Astrocyte (in vitro differentiated cells and primary cell): ENCODE measurements around the gene SACS. TPM values are rescaled to one million over a fixed set of nuclear protein-coding genes. Genes with fewer than 3 reads are reported as not detected.
A peak's percentile ranks its signal among the peaks of the same experiment; 100 is the strongest.
"Not testable (repeated sequence)": the region's sequence is repeated elsewhere in the genome, so short reads cannot be mapped to it uniquely, and the experiment has no call there.

ENCODE experiments used
- DNase-seq: peaks from one replicate; pipeline ENCODE4 v3.0.0-alpha.2; 2010; ENCODE audit warnings: low read depth
- FAIRE-seq: peaks from 2 replicates; lab custom pipeline; 2011; peaks lifted over from hg19 to GRCh38; lab: Jason Lieb, UNC
- H2AFZ ChIP-seq: 2 replicates; pipeline ENCODE4 v1.6.0; 2012; ENCODE audit warnings: low read depth, low read length, inconsistent platforms
- H3K27ac ChIP-seq: 2 replicates; pipeline ENCODE4 v1.5.1; 2011; ENCODE audit warnings: low read depth, low read length, inconsistent platforms
- H3K27me3 ChIP-seq: 2 replicates; pipeline ENCODE4 v1.6.0; 2011; ENCODE audit warnings: low read length, inconsistent platforms; ENCODE audit not compliant: insufficient read depth
- H3K36me3 ChIP-seq: 2 replicates; pipeline ENCODE4 v1.5.1; 2011; ENCODE audit warnings: low read length, inconsistent platforms; ENCODE audit not compliant: insufficient read depth
- H3K4me1 ChIP-seq: 2 replicates; pipeline ENCODE4 v1.5.1; 2011; ENCODE audit warnings: low read length, inconsistent platforms; ENCODE audit not compliant: insufficient read depth
- H3K4me2 ChIP-seq: 2 replicates; pipeline ENCODE4 v1.6.0; 2012; ENCODE audit warnings: low read length, inconsistent platforms
- H3K4me3 ChIP-seq: 2 replicates; pipeline ENCODE4 v1.5.1; 2011; ENCODE audit warnings: low read depth, mild to moderate bottlenecking, low read length, inconsistent platforms; ENCODE audit not compliant: insufficient read depth
- H3K79me2 ChIP-seq: 2 replicates; pipeline ENCODE4 v1.6.0; 2012; ENCODE audit warnings: mild to moderate bottlenecking, low read length, inconsistent platforms; ENCODE audit not compliant: insufficient read depth
- H3K9ac ChIP-seq: 2 replicates; pipeline ENCODE4 v1.6.0; 2012; ENCODE audit warnings: mild to moderate bottlenecking, low read length, inconsistent platforms
- H3K9me3 ChIP-seq: 2 replicates; pipeline ENCODE4 v1.5.1; 2012; ENCODE audit warnings: low read depth, mild to moderate bottlenecking, low read length, inconsistent platforms; ENCODE audit not compliant: insufficient read depth
- H4K20me1 ChIP-seq: 2 replicates; pipeline ENCODE4 v1.6.0; 2012; ENCODE audit warnings: low read length, inconsistent platforms; ENCODE audit not compliant: insufficient read depth
- H3K27ac Mint-ChIP-seq: one replicate; pipeline ENCODE4 v1.8.0; 2021; ENCODE audit warnings: mild to moderate bottlenecking, mixed read lengths; ENCODE audit not compliant: unreplicated experiment
- H3K27me3 Mint-ChIP-seq: one replicate; pipeline ENCODE4 v1.8.0; 2021; ENCODE audit warnings: low read depth, mixed read lengths; ENCODE audit not compliant: unreplicated experiment
- H3K36me3 Mint-ChIP-seq: one replicate; pipeline ENCODE4 v1.8.0; 2021; ENCODE audit warnings: low read depth, mixed read lengths; ENCODE audit not compliant: unreplicated experiment
- H3K4me1 Mint-ChIP-seq: one replicate; pipeline ENCODE4 v1.8.0; 2021; ENCODE audit warnings: low read depth, mixed read lengths; ENCODE audit not compliant: unreplicated experiment
- H3K4me3 Mint-ChIP-seq: one replicate; pipeline ENCODE4 v1.8.0; 2021; ENCODE audit warnings: mild to moderate bottlenecking, moderate library complexity, mixed read lengths; ENCODE audit not compliant: unreplicated experiment
- H3K9me3 Mint-ChIP-seq: one replicate; pipeline ENCODE4 v1.8.0; 2021; ENCODE audit warnings: mild to moderate bottlenecking, mixed read lengths; ENCODE audit not compliant: unreplicated experiment
- CTCF ChIP-seq: IDR thresholded peaks from 2 replicates; pipeline ENCODE4 v1.5.1; 2011; ENCODE audit warnings: low read depth, mild to moderate bottlenecking, inconsistent platforms, low read length, moderate library complexity; ENCODE audit not compliant: insufficient read depth
- EZH2 ChIP-seq: IDR thresholded peaks from 2 replicates; pipeline ENCODE4 v1.6.1; 2012; ENCODE audit warnings: mild to moderate bottlenecking, low read length, inconsistent platforms; ENCODE audit not compliant: insufficient read depth
- total RNA-seq: library from RNA; stranded (reverse); gene quantifications from 2 replicates; pipeline ENCODE4 v1.2.1, GENCODE V29; 2021

The SACS gene
- total RNA-seq, 1 donor from 2014 or later: 79.4 TPM

GRCh38 chr13:23411220-23411619, 22.3 kb downstream of the SACS start:
- DNase-seq: peak; percentile 61
- Histone ChIP-seq H3K27ac (no peak overlapping the region), H2AFZ (no peak overlapping the region), H3K79me2 (peaks cover 87% of the 10 kb centered on the region), H3K4me1 (no peaks in the 10 kb centered on the region), H3K9ac (no peak overlapping the region), H4K20me1 (no peaks in the 10 kb centered on the region), H3K9me3 (no peaks in the 10 kb centered on the region), H3K4me2 (peak overlapping the region; percentile 4), H3K36me3 (no peaks in the 10 kb centered on the region), H3K27me3 (no peaks in the 10 kb centered on the region), H3K4me3 (no peak overlapping the region)
- Mint-ChIP-seq H3K4me3 (no peak overlapping the region), H3K36me3 (peaks cover 7% of the 10 kb centered on the region), H3K27ac (no peak overlapping the region), H3K9me3 (no peaks in the 10 kb centered on the region), H3K4me1 (no peaks in the 10 kb centered on the region), H3K27me3 (no peaks in the 10 kb centered on the region)
- TF ChIP-seq EZH2 (no peak), CTCF (no peak)
- FAIRE-seq: no peak

GRCh38 chr13:23408026-23408425, 25.5 kb downstream of the SACS start:
- Histone ChIP-seq H3K79me2 (peaks cover 84% of the 10 kb centered on the region), H3K36me3 (no peaks in the 10 kb centered on the region), H4K20me1 (no peaks in the 10 kb centered on the region), H3K27ac (no peak overlapping the region), H3K9me3 (no peaks in the 10 kb centered on the region), H3K4me2 (no peak overlapping the region), H3K4me3 (no peak overlapping the region), H3K27me3 (no peaks in the 10 kb centered on the region), H3K4me1 (no peaks in the 10 kb centered on the region), H2AFZ (no peak overlapping the region), H3K9ac (no peak overlapping the region)
- no peak overlapping the region for H3K4me3 Mint-ChIP-seq
- DNase-seq: no peak
- H3K27me3 Mint-ChIP-seq: no peaks in the 10 kb centered on the region
- TF ChIP-seq CTCF: no peak
- TF ChIP-seq EZH2: no peak
- H3K27ac Mint-ChIP-seq: no peak overlapping the region
- no peak for FAIRE-seq
- peaks cover 6% of the 10 kb centered on the region for H3K9me3 Mint-ChIP-seq
- peaks cover 16% of the 10 kb centered on the region for H3K36me3 Mint-ChIP-seq
- H3K4me1 Mint-ChIP-seq: no peaks in the 10 kb centered on the region

- H3K4me1 Mint-ChIP-seq, H3K4me1 ChIP-seq, H3K9me3 ChIP-seq, H3K9ac ChIP-seq, H3K4me2 ChIP-seq, H3K36me3 ChIP-seq, H3K27ac ChIP-seq, H4K20me1 ChIP-seq, H2AFZ ChIP-seq, H3K27me3 ChIP-seq, DNase-seq, H3K27me3 Mint-ChIP-seq, H3K4me3 ChIP-seq, H3K4me3 Mint-ChIP-seq, FAIRE-seq, H3K27ac Mint-ChIP-seq: not testable (repeated sequence)
- Mint-ChIP-seq H3K9me3 (peaks cover 19% of the 10 kb centered on the region), H3K36me3 (peaks cover 22% of the 10 kb centered on the region)
- H3K79me2 ChIP-seq: peaks cover 81% of the 10 kb centered on the region
Observed at GRCh38 chr13:23401156-23401555, 32.3 kb downstream of the SACS start.
